GM19239 (cell line): ENCODE data around the gene DDIT4.
"Not testable (repeated sequence)": the region's sequence is repeated elsewhere in the genome, so short reads cannot be mapped to it uniquely, and the experiment has no call there.

Experiments used
- DNase-seq: peaks from one replicate; pipeline ENCODE4 v3.0.0; 2011; ENCODE audit warnings: low spot score; ENCODE audit not compliant: insufficient read length
- FAIRE-seq: peaks from 2 replicates; lab custom pipeline; 2011; peaks lifted over from hg19 to GRCh38; lab: Jason Lieb, UNC

The DDIT4 gene

GRCh38 chr10:72283131-72283530 lies 9.4 kb downstream of the DDIT4 start:
- FAIRE-seq = no peak
- DNase-seq = no peak

GRCh38 chr10:72285972-72286521 lies 12.3 kb downstream of the DDIT4 start:
- FAIRE-seq (peak; percentile 86), DNase-seq (no peak)

- FAIRE-seq (no peak), DNase-seq (no peak)
These were observed 17.4 kb downstream of the DDIT4 start for GRCh38 chr10:72291019-72291532.

- no peak for DNase-seq
- FAIRE-seq = no peak
These were observed 18.5 kb downstream of the DDIT4 start for GRCh38 chr10:72292223-72292691.

- no peak for DNase-seq
- FAIRE-seq = no peak
These were observed 21.7 kb downstream of the DDIT4 start for GRCh38 chr10:72295330-72295910.

- not testable (repeated sequence) for FAIRE-seq
These were observed 23.1 kb downstream of the DDIT4 start for GRCh38 chr10:72296829-72297280.

GRCh38 chr10:72297281-72297804 lies 23.6 kb downstream of the DDIT4 start:
- peak; percentile 68 for DNase-seq
- peak; percentile 93 for FAIRE-seq

More at GRCh38 chr10:72296829-72297280, 23.1 kb downstream of the DDIT4 start:
- DNase-seq = not testable (repeated sequence)

- peak; percentile 97 for FAIRE-seq
- DNase-seq = peak; percentile 90
These were observed 24.3 kb downstream of the DDIT4 start for GRCh38 chr10:72297805-72298591.

GRCh38 chr10:72298592-72299519 lies 25.1 kb downstream of the DDIT4 start:
- DNase-seq = no peak
- FAIRE-seq = no peak

GRCh38 chr10:72303424-72304128 lies 29.9 kb downstream of the DDIT4 start:
- DNase-seq (no peak), FAIRE-seq (no peak)

GRCh38 chr10:72306215-72306760 lies 32.6 kb downstream of the DDIT4 start:
- no peak for DNase-seq
- no peak for FAIRE-seq

GRCh38 chr10:72307711-72308110 lies 34.0 kb downstream of the DDIT4 start:
- FAIRE-seq, DNase-seq: not testable (repeated sequence)

GRCh38 chr10:72308320-72308987 lies 34.7 kb downstream of the DDIT4 start:
- FAIRE-seq = no peak
- no peak for DNase-seq

GRCh38 chr10:72309290-72310240 lies 35.8 kb downstream of the DDIT4 start:
- FAIRE-seq (no peak), DNase-seq (no peak)

- no peak for FAIRE-seq
- no peak for DNase-seq
These were observed 36.5 kb downstream of the DDIT4 start for GRCh38 chr10:72310241-72310633.

GRCh38 chr10:72310636-72311035 lies 36.9 kb downstream of the DDIT4 start:
- DNase-seq = no peak
- FAIRE-seq = no peak

GRCh38 chr10:72311667-72312066 lies 37.9 kb downstream of the DDIT4 start:
- FAIRE-seq (no peak), DNase-seq (no peak)
